Measurements from ENCODE around the gene MARCHF10. TPM values are rescaled to one million over a fixed set of nuclear protein-coding genes. Genes with fewer than 3 reads are reported as not detected.
"Not testable (repeated sequence)": the region's sequence is repeated elsewhere in the genome, so short reads cannot be mapped to it uniquely, and the experiment has no call there.

Gene MARCHF10
- total RNA-seq, 2 experiments from 2014 or later, result not detected

DNA sequence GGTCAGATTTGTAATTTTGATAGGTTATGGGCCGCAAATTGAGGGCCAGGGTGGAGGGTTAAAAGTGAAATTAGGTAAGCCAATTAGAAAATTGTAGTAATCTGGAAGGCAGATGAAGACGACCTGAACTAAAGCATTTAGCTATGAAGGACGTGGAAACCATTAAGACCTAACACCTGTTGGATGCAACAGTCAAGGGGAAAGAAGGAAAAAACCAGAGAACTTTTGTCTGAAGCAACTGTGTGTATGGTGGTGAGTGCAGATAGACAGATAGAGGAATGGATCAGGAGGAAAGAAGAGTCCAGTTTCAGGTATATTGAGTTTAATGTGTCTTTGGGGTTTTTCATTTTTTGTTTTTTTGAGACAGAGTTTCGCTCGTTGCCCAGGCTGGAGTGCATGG, 40.2 kb upstream of the MARCHF10 start:
- intact Hi-C loops (cut with DNase I, micrococcal nuclease), result no loop called here
- Mint-ChIP-seq H3K4me3 (no peak overlapping the region), H3K27ac (no peak overlapping the region), H3K9me3 (no peaks in the 10 kb centered on the region), H3K4me1 (ENCODE audit: low read depth) (no peaks in the 10 kb centered on the region), H3K27me3 (peaks cover 7% of the 10 kb centered on the region), H3K36me3 (ENCODE audit: low read depth) (no peaks in the 10 kb centered on the region)
- Histone ChIP-seq H3K9me3 (ENCODE audit: control insufficient read depth in 1 of 2, insufficient read depth in 1 of 2, low read length in 2 of 2) (no peaks in the 10 kb centered on the region), H3K27me3 (ENCODE audit: control insufficient read depth in 1 of 2, insufficient read depth in 2 of 2, low read length in 2 of 2) (no peaks in the 10 kb centered on the region), H3K36me3 (ENCODE audit: insufficient read depth, low read length) (no peaks in the 10 kb centered on the region), H3K4me3 (ENCODE audit: low read length) (no peak overlapping the region), H3K4me1 (ENCODE audit: insufficient read depth, low read length) (no peaks in the 10 kb centered on the region), H3K27ac (ENCODE audit: low read depth in 1 of 2, low read length in 2 of 2) (no peak overlapping the region)
- ATAC-seq (ENCODE audit: poor library complexity), result no peak
- DNase-seq, result no peak
- TF ChIP-seq, protein P1, sequence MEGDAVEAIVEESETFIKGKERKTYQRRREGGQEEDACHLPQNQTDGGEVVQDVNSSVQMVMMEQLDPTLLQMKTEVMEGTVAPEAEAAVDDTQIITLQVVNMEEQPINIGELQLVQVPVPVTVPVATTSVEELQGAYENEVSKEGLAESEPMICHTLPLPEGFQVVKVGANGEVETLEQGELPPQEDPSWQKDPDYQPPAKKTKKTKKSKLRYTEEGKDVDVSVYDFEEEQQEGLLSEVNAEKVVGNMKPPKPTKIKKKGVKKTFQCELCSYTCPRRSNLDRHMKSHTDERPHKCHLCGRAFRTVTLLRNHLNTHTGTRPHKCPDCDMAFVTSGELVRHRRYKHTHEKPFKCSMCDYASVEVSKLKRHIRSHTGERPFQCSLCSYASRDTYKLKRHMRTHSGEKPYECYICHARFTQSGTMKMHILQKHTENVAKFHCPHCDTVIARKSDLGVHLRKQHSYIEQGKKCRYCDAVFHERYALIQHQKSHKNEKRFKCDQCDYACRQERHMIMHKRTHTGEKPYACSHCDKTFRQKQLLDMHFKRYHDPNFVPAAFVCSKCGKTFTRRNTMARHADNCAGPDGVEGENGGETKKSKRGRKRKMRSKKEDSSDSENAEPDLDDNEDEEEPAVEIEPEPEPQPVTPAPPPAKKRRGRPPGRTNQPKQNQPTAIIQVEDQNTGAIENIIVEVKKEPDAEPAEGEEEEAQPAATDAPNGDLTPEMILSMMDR (IDR thresholded peaks at IDR 0.05), result no peak
- CTCF ChIA-PET, result no interaction called here
- POLR2A ChIA-PET, result no interaction called here

DNA sequence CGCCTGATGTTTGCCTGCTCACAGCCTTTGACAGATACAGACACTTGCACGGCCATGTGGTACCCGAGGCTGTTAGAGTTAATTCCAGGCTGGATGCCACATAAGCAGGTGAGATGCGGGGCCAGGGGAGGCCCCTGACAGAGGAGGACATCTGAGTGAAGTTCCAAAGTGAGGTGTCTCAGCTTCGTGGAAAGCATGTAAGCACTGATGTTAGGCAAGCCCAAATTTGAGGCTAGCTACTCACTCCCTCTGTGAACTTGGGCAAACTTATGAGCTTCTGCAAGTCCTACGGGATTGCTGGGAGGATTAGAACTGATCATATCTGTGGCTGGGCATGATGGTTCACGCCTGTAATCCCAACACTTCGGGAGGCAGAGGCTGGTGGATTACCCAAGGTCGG, 39.3 kb upstream of the MARCHF10 start:
- Histone ChIP-seq H3K27ac (ENCODE audit: low read depth in 1 of 2, low read length in 2 of 2) (no peak overlapping the region), H3K27me3 (ENCODE audit: control insufficient read depth in 1 of 2, insufficient read depth in 2 of 2, low read length in 2 of 2) (no peaks in the 10 kb centered on the region), H3K4me3 (ENCODE audit: low read length) (no peak overlapping the region), H3K36me3 (ENCODE audit: insufficient read depth, low read length) (no peaks in the 10 kb centered on the region), H3K4me1 (ENCODE audit: insufficient read depth, low read length) (no peaks in the 10 kb centered on the region), H3K9me3 (ENCODE audit: control insufficient read depth in 1 of 2, insufficient read depth in 1 of 2, low read length in 2 of 2) (no peaks in the 10 kb centered on the region)
- intact Hi-C loops (cut with DNase I, micrococcal nuclease), result no loop called here
- TF ChIP-seq, protein P1 (IDR thresholded peaks at IDR 0.05), result no peak
- no peak for ATAC-seq (ENCODE audit: poor library complexity)
- Mint-ChIP-seq H3K4me3 (no peak overlapping the region), H3K4me1 (ENCODE audit: low read depth) (no peaks in the 10 kb centered on the region), H3K27me3 (peaks cover 9% of the 10 kb centered on the region), H3K36me3 (ENCODE audit: low read depth) (no peaks in the 10 kb centered on the region), H3K9me3 (no peaks in the 10 kb centered on the region), H3K27ac (no peak overlapping the region)
- CTCF ChIA-PET, result no interaction called here
- POLR2A ChIA-PET, result no interaction called here
- no peak for DNase-seq

DNA sequence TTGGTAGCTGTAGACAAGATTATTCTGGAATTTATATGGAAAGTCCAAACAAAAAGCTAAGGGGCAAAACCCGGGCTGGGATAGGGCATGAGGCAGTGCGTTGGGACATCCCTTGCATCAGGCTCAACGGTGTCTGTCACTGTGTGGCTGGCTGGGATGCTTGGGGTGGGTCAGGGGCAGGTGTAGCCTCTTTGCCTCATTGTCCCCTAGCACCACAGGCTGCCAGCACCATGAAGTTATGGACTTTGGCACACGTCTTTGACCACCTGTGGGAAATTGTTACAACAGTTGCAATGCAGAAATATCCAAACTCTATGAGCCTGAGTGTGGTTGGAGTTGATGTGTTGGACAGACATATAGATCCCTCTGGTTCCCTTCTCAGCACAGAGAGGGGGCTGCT, 32.8 kb upstream of the MARCHF10 start:
- ATAC-seq (ENCODE audit: poor library complexity) (no peak), DNase-seq (no peak)
- H3K36me3 Mint-ChIP-seq (ENCODE audit: low read depth), result no peaks in the 10 kb centered on the region
- peaks cover 27% of the 10 kb centered on the region for H3K27me3 Mint-ChIP-seq
- ChIA-PET POLR2A (no interaction called here), CTCF (no interaction called here)
- Histone ChIP-seq H3K27me3 (ENCODE audit: control insufficient read depth in 1 of 2, insufficient read depth in 2 of 2, low read length in 2 of 2) (peaks cover 0 to 2% of the 10 kb centered on the region in 2 experiments), H3K4me1 (ENCODE audit: insufficient read depth, low read length) (no peaks in the 10 kb centered on the region), H3K27ac (ENCODE audit: low read depth in 1 of 2, low read length in 2 of 2) (no peak overlapping the region), H3K36me3 (ENCODE audit: insufficient read depth, low read length) (no peaks in the 10 kb centered on the region), H3K9me3 (ENCODE audit: control insufficient read depth in 1 of 2, insufficient read depth in 1 of 2, low read length in 2 of 2) (no peaks in the 10 kb centered on the region), H3K4me3 (ENCODE audit: low read length) (no peak overlapping the region)
- intact Hi-C loops (cut with DNase I, micrococcal nuclease), result no loop called here
- H3K9me3 Mint-ChIP-seq, result peaks cover 6% of the 10 kb centered on the region
- TF ChIP-seq, protein P1 (IDR thresholded peaks at IDR 0.05), result no peak
- no peak overlapping the region for H3K4me3 Mint-ChIP-seq
- no peak overlapping the region for H3K27ac Mint-ChIP-seq
- no peaks in the 10 kb centered on the region for H3K4me1 Mint-ChIP-seq (ENCODE audit: low read depth)

DNA sequence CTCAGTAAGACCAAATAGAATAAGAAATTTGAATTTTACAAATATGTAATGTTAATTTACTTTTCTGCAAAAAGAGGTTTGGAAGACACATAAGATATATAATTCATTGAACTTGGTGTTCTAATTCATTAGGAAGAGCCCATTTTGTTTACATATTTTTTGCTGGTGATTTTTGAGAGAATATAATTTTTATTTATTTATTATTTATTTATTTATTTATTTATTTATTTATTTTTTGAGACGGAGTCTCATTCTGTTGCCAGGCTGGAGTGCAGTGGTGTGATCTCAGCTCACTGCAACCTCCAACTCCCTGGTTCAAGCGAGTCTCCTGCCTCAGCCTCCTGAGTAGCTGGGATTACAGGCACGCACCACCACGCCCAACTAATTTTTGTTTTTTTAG, 25.7 kb upstream of the MARCHF10 start:
- H3K4me1 Mint-ChIP-seq (ENCODE audit: low read depth), result not testable (repeated sequence)

More for the DNA sequence above, 25.7 kb upstream of the MARCHF10 start:
- H3K36me3 ChIP-seq (ENCODE audit: insufficient read depth, low read length); POLR2A ChIA-PET; H3K4me1 ChIP-seq (ENCODE audit: insufficient read depth, low read length); intact Hi-C loops (cut with DNase I, micrococcal nuclease); H3K36me3 Mint-ChIP-seq (ENCODE audit: low read depth); ATAC-seq (ENCODE audit: poor library complexity); H3K9me3 ChIP-seq (ENCODE audit: control insufficient read depth in 1 of 2, insufficient read depth in 1 of 2, low read length in 2 of 2); CTCF ChIA-PET; DNase-seq; H3K4me3 ChIP-seq (ENCODE audit: low read length); H3K27ac ChIP-seq (ENCODE audit: low read depth in 1 of 2, low read length in 2 of 2); H3K9me3 Mint-ChIP-seq; H3K27ac Mint-ChIP-seq; H3K4me3 Mint-ChIP-seq; H3K27me3 ChIP-seq (ENCODE audit: control insufficient read depth in 1 of 2, insufficient read depth in 2 of 2, low read length in 2 of 2): not testable (repeated sequence)
- H3K27me3 Mint-ChIP-seq, result peaks cover 20% of the 10 kb centered on the region
